ENCODE data around the gene HEATR5A. TPM values are rescaled to one million over a fixed set of nuclear protein-coding genes. Genes with fewer than 3 reads are reported as not detected.

The HEATR5A gene
- total RNA-seq, 2 donors from 2014 or later: 31.7 to 36.4 TPM

DNA sequence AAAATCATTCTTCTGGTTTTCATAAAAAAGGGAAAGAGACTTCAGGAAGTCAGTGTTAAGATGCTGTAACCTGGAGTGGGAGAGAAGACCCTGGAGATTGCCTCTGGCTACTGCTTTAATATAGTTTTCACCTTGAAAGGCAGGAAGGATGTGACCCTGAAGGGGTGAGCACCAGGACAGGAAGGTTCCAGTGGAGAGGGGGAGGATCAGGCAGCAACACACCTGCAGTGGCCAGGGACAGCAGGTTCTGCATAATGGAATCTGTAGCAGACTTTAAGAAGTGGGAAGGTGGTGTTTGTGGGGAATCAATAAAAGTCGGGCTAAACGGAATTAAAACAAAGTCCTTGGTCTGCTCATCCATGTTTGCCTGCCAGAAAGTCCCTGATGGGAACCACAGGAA is 6.3 kb upstream of the HEATR5A start:
- Histone ChIP-seq H3K9me3 (ENCODE audit: control insufficient read depth, low read length) (no peaks in the 10 kb centered on the region), H3K27me3 (ENCODE audit: control insufficient read depth, insufficient read depth, low read length, poor library complexity, severe bottlenecking) (no peaks in the 10 kb centered on the region), H3K4me1 (ENCODE audit: control insufficient read depth, insufficient read depth, low read length) (no peaks in the 10 kb centered on the region), H3K9ac (ENCODE audit: extremely low read depth, low read length, poor library complexity, severe bottlenecking) (no peak overlapping the region), H3K4me3 (ENCODE audit: low read length) (no peak overlapping the region), H3K27ac (ENCODE audit: low read depth, low read length) (no peak overlapping the region), H3K36me3 (ENCODE audit: control insufficient read depth, insufficient read depth, low read length) (no peaks in the 10 kb centered on the region)
- no peaks in the 10 kb centered on the region for H3K36me3 Mint-ChIP-seq (ENCODE audit: low read depth)
- H3K9me3 Mint-ChIP-seq: no peaks in the 10 kb centered on the region
- H3K27ac Mint-ChIP-seq: no peak overlapping the region
- TF ChIP-seq, protein P1, sequence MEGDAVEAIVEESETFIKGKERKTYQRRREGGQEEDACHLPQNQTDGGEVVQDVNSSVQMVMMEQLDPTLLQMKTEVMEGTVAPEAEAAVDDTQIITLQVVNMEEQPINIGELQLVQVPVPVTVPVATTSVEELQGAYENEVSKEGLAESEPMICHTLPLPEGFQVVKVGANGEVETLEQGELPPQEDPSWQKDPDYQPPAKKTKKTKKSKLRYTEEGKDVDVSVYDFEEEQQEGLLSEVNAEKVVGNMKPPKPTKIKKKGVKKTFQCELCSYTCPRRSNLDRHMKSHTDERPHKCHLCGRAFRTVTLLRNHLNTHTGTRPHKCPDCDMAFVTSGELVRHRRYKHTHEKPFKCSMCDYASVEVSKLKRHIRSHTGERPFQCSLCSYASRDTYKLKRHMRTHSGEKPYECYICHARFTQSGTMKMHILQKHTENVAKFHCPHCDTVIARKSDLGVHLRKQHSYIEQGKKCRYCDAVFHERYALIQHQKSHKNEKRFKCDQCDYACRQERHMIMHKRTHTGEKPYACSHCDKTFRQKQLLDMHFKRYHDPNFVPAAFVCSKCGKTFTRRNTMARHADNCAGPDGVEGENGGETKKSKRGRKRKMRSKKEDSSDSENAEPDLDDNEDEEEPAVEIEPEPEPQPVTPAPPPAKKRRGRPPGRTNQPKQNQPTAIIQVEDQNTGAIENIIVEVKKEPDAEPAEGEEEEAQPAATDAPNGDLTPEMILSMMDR (conservative IDR thresholded peaks at IDR 0.05): no peak
- 77% methylated on average over 2 of the region's 2 CpGs; no CpG with 5 or more reads in 1 of the 2 experiments for WGBS, 2 experiments (ENCODE audit: insufficient coverage in 1 of 2, insufficient read length in 1 of 2)
- DNase-seq: peak; percentile 50
- H3K27me3 Mint-ChIP-seq (ENCODE audit: insufficient read depth): no peaks in the 10 kb centered on the region
- no peak overlapping the region for H3K4me3 Mint-ChIP-seq
- peaks cover 8% of the 10 kb centered on the region for H3K4me1 Mint-ChIP-seq

DNA sequence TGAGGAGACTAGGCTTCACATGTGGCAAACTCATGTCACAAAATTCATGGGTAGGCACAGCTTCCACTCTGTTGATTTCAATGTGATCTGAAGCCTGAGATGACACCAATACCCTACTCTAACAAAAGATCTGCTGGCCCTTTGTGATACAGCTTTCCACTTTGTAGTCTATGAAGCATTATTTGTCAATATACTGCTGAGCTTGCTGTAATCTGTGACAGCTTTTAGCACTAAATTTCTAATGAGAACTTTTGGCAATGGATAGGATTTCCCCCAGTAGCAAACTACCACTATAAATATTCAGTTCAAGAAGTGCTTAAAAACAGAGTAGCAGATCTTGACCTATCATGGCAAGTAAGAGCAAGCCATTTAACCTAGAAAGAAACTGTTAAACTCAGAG is 5.6 kb upstream of the HEATR5A start:
- Histone ChIP-seq H3K4me1 (ENCODE audit: control insufficient read depth, insufficient read depth, low read length) (no peaks in the 10 kb centered on the region), H3K4me3 (ENCODE audit: low read length) (no peak overlapping the region), H3K27me3 (ENCODE audit: control insufficient read depth, insufficient read depth, low read length, poor library complexity, severe bottlenecking) (no peaks in the 10 kb centered on the region), H3K9me3 (ENCODE audit: control insufficient read depth, low read length) (no peaks in the 10 kb centered on the region), H3K27ac (ENCODE audit: low read depth, low read length) (no peak overlapping the region), H3K9ac (ENCODE audit: extremely low read depth, low read length, poor library complexity, severe bottlenecking) (no peak overlapping the region), H3K36me3 (ENCODE audit: control insufficient read depth, insufficient read depth, low read length) (no peaks in the 10 kb centered on the region)
- H3K9me3 Mint-ChIP-seq: no peaks in the 10 kb centered on the region
- no peaks in the 10 kb centered on the region for H3K36me3 Mint-ChIP-seq (ENCODE audit: low read depth)
- H3K4me1 Mint-ChIP-seq: peaks cover 8% of the 10 kb centered on the region
- DNase-seq: no peak
- TF ChIP-seq, protein P1 (conservative IDR thresholded peaks at IDR 0.05): no peak
- no peak overlapping the region for H3K27ac Mint-ChIP-seq
- no peaks in the 10 kb centered on the region for H3K27me3 Mint-ChIP-seq (ENCODE audit: insufficient read depth)
- H3K4me3 Mint-ChIP-seq: no peak overlapping the region

DNA sequence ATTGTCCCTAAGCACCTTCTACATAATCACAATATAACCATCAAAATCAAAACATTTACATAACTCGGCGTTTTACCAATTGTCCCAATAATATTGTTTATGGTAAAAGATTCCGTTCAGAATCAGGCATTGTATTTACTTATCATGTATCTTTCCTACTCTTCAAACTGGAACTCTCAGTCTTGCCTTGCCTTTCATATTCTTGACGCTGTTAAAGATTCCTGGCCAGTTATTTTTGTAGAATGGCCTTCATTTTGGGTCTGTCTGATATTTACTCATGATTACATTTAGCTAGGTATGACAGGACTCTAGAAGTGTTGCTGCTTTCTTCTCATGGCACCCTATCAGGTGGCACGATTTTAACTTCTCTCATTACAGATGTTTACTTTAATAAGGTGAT is 850 bp upstream of the HEATR5A start:
- H3K36me3 Mint-ChIP-seq (ENCODE audit: low read depth): peaks cover 3% of the 10 kb centered on the region
- peaks cover 11% of the 10 kb centered on the region for H3K4me1 Mint-ChIP-seq
- TF ChIP-seq, protein P1 (conservative IDR thresholded peaks at IDR 0.05): no peak
- no peak overlapping the region for H3K27ac Mint-ChIP-seq
- no peaks in the 10 kb centered on the region for H3K9me3 ChIP-seq (ENCODE audit: control insufficient read depth, low read length)
- no peaks in the 10 kb centered on the region for H3K36me3 ChIP-seq (ENCODE audit: control insufficient read depth, insufficient read depth, low read length)
- 92 to 94% methylated on average over 4 to 5 of the region's 5 CpGs for WGBS, 2 experiments (ENCODE audit: insufficient coverage in 1 of 2, insufficient read length in 1 of 2)
- H3K9me3 Mint-ChIP-seq: no peaks in the 10 kb centered on the region
- H3K27ac ChIP-seq (ENCODE audit: low read depth, low read length): no peak overlapping the region
- peak overlapping the region; percentile 97 for H3K4me3 ChIP-seq (ENCODE audit: low read length)
- H3K4me1 ChIP-seq (ENCODE audit: control insufficient read depth, insufficient read depth, low read length): no peaks in the 10 kb centered on the region
- peak overlapping the region; percentile 94 for H3K4me3 Mint-ChIP-seq
- no peak overlapping the region for H3K9ac ChIP-seq (ENCODE audit: extremely low read depth, low read length, poor library complexity, severe bottlenecking)
- H3K27me3 Mint-ChIP-seq (ENCODE audit: insufficient read depth): no peaks in the 10 kb centered on the region
- H3K27me3 ChIP-seq (ENCODE audit: control insufficient read depth, insufficient read depth, low read length, poor library complexity, severe bottlenecking): no peaks in the 10 kb centered on the region
- DNase-seq: no peak

Data from endodermal cell (in vitro differentiated cells).